Fibroblast of mammary gland (primary cell): ENCODE measurements around the gene DUSP16.

Experiments
- DNase-seq: peaks from one replicate; pipeline ENCODE4 v3.0.0-alpha.2; 2010; ENCODE audit warnings: low read depth
- H3K4me3 ChIP-seq: 2 replicates; pipeline ENCODE4 v1.5.1; 2011; ENCODE audit warnings: low read depth, mild to moderate bottlenecking, low read length, moderate library complexity; ENCODE audit not compliant: control insufficient read depth
- CTCF ChIP-seq: conservative IDR thresholded peaks from 2 replicates; pipeline ENCODE4 v1.5.1; 2011; ENCODE audit warnings: low read depth, low read length, inconsistent platforms; ENCODE audit not compliant: control insufficient read depth, insufficient read depth

Gene DUSP16

DNA sequence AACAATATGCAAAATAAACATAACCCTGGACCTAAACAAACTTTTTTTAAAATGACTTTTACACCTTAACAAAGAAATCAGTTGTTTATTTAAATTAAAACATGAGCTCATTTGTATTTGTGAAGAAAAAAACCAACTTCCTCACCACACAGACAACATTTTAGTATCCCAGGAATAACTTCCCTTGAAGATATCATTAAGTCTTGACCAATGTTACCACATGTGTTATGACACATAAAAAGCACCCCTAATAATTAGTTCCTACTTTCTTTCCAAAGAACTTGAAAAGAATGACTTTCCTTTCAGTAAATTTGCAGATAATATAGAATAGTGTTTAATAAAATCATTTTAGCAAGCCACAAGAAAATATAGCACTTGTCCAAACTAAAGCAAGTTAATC, 42.4 kb downstream of the DUSP16 start:
- TF ChIP-seq CTCF = no peak
- no peak for DNase-seq
- H3K4me3 ChIP-seq = no peak overlapping the region

DNA sequence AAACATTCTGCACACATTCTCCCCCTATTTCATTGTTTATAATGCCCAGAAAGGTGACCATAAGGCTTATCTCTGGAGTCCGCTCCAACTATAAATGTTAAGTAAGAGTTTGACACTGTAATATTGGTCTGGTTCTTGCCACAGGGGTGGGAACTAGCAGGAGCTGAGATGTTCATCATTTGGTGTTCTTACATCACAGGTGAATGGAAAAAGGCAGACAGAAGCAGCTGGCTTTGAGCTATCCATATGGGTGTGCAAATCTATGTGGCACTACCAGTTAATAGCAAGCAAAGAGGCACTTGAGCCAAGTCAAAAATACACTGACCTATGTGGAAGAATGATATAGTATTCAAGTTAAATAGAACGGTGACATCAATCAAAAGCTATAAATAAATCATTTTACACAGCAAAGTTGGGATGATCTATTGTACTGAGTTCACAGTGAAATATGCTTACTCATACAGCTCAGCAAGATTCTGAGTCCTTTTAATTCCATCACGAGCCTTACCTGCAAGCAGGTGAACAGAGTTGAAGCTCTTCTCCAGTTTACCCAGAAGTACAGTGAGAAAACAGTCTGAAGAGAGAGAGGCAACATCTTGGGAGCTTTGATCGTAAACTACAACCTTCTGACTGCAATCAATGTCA, 43.2 kb downstream of the DUSP16 start:
- no peak for DNase-seq
- H3K4me3 ChIP-seq = no peak overlapping the region
- no peak for TF ChIP-seq CTCF

- H3K4me3 ChIP-seq = no peak overlapping the region
- no peak for TF ChIP-seq CTCF
- DNase-seq = no peak
Measured at GRCh38 chr12:12518919-12519318, 43.7 kb downstream of the DUSP16 start.

GRCh38 chr12:12518464-12518845, 44.2 kb downstream of the DUSP16 start:
- TF ChIP-seq CTCF = no peak
- no peak overlapping the region for H3K4me3 ChIP-seq
- no peak for DNase-seq

- no peak for DNase-seq
- no peak for TF ChIP-seq CTCF
- H3K4me3 ChIP-seq = no peak overlapping the region
Measured at GRCh38 chr12:12513416-12514006, 49.2 kb downstream of the DUSP16 start.

GRCh38 chr12:12511895-12512711, 50.6 kb downstream of the DUSP16 start:
- DNase-seq = no peak
- no peak overlapping the region for H3K4me3 ChIP-seq
- no peak for TF ChIP-seq CTCF
